Aorta (tissue), 5 donors: ENCODE results near the gene TSPAN18. TPM values are rescaled to one million over a fixed set of nuclear protein-coding genes. Genes with fewer than 3 reads are reported as not detected.

Experiments used
- ATAC-seq: fragments of 200-7000 bp; cut with Tn5 transposase; one replicate; pipeline ENCODE4 v1.9.1; 2022; ENCODE audit warnings: moderate library complexity; ENCODE audit not compliant: low FRiP score
- DNase-seq, 2 donors: peaks; one replicate each; pipeline ENCODE4 v3.0.0-alpha.2; 2020
- H3K27ac ChIP-seq, 2 donors: one replicate each; pipeline ENCODE4 v1.5.1; 2013; ENCODE audit warnings: low read length in 2 of 2, mild to moderate bottlenecking in 2 of 2, moderate library complexity in 2 of 2, control low read depth in 1 of 2, inconsistent platforms in 1 of 2, low read depth in 1 of 2
- H3K27me3 ChIP-seq, 2 donors: one replicate each; pipeline ENCODE4 v1.6.1; 2013; ENCODE audit warnings: control low read depth in 1 of 2, low read length in 1 of 2, mild to moderate bottlenecking in 1 of 2, moderate library complexity in 1 of 2; ENCODE audit not compliant: insufficient read depth in 2 of 2, control insufficient read depth in 1 of 2
- H3K36me3 ChIP-seq, 2 donors: one replicate each; pipeline ENCODE4 v1.6.1; 2013; ENCODE audit warnings: control low read depth in 1 of 2, low read length in 1 of 2, mild to moderate bottlenecking in 1 of 2; ENCODE audit not compliant: insufficient read depth in 2 of 2, control insufficient read depth in 1 of 2
- H3K4me1 ChIP-seq, 2 donors: one replicate each; pipeline ENCODE4 v1.6.1; 2013; ENCODE audit warnings: low read length in 2 of 2, control low read depth in 1 of 2, mild to moderate bottlenecking in 1 of 2, moderate library complexity in 1 of 2; ENCODE audit not compliant: insufficient read depth in 2 of 2, control insufficient read depth in 1 of 2
- H3K4me3 ChIP-seq, 2 donors: one replicate each; pipeline ENCODE4 v1.5.1; 2013; ENCODE audit warnings: low read length in 2 of 2, control low read depth in 1 of 2, mild to moderate bottlenecking in 1 of 2
- H3K9me3 ChIP-seq: one replicate; pipeline ENCODE4 v1.6.1; 2013; ENCODE audit warnings: mild to moderate bottlenecking, low read length; ENCODE audit not compliant: control insufficient read depth
- WGBS, 2 donors: extraction: QIAGEN DNeasy Blood & Tissue Kit; methylation state at CpG; one replicate each; pipeline ENCODE4 v1.1.7; 2013; 5-methylcytosine and 5-hydroxymethylcytosine counted together
- intact Hi-C, 2 donors: fragments of 100-400 bp; cut with DNase I; formaldehyde crosslinking; loops; one replicate each; pipeline versions ENCODE4 v1.14.2 to v1.15.0; 2022
- long read RNA-seq, 2 donors: library from polyadenylated mRNA; unstranded; transcript quantifications; one replicate each; pipeline ENCODE4 v2.0.0, GENCODE V29; 2020 to 2021
- polyA plus RNA-seq, 2 donors: library from polyadenylated mRNA; stranded (reverse); fragments of 200-250 nt; gene quantifications; one replicate each; pipeline ENCODE4 v1.2.3, GENCODE V29; 2013
- total RNA-seq, 2 donors: library from RNA; stranded (reverse); fragmentation: NEBNext Ultra II Directional; extraction: Animal tissue kit (Norgen Biotek cat#: 25700); gene quantifications; one replicate each; pipeline ENCODE4 v1.2.1, GENCODE V29; 2021
- donor health status: healthy with polysubstance abuse.
- donor health status: Bipolar disorder and iron deficiency.
- donor health status: DM: no; HTN: no; CAD: no.
- donor health status: DM: no; HTN: no; CAD: no.
- donor health status: DM: yes; HTN: yes; CAD: no.

The TSPAN18 gene
- total RNA-seq (10 to 100 TPM; 34.8 to 44.9 TPM), polyA plus RNA-seq (1 to 10 TPM; 1.0 to 1.2 TPM)
- long read RNA-seq, donor 1, partial matches to known transcripts = 36 of 50 reads
- long read RNA-seq, donor 1, other reads (novel, unspliced or antisense) = 12 of 50 reads
- long read RNA-seq, donor 2, partial matches to known transcripts = 5 of 27 reads
- long read RNA-seq, donor 2, other reads (novel, unspliced or antisense) = 19 of 27 reads

- no peaks in the 10 kb centered on the region for H3K4me1 ChIP-seq
- intact Hi-C loops = loop anchor here (5.0 kb wide), 3 partner anchors 41 to 186 kb away; no protein-coding TSS in a partner anchor
- H3K4me3 ChIP-seq = peak within 1 kb of the TSS; percentile 42 to 43
- H3K27ac ChIP-seq = no peak within 1 kb of the TSS
- 17 to 46% methylated on average over 17 to 63 of the region's 67 CpGs for WGBS, 2 donors
- H3K36me3 ChIP-seq = no peaks in the 10 kb centered on the region
- ATAC-seq = no peak
- no peaks in the 10 kb centered on the region for H3K9me3 ChIP-seq
- no peaks in the 10 kb centered on the region for H3K27me3 ChIP-seq
- DNase-seq = peak in 1 of 2 donors; percentile 80
These were observed at the start of gene TSPAN18 for GRCh38 chr11:44726283-44727113. TSS of gene TSPAN18 (plus strand) at chr11:44726962. CDS start at chr11:44906417, 179,455 bp downstream.

- 89 to 90% methylated on average over 7 to 9 of the region's 9 CpGs for WGBS, 2 donors
- no peaks in the 10 kb centered on the region for H3K27me3 ChIP-seq
- no peak overlapping the region for H3K4me3 ChIP-seq
- no peaks in the 10 kb centered on the region for H3K4me1 ChIP-seq
- H3K27ac ChIP-seq = no peak overlapping the region
- intact Hi-C loops = no loop called here
- no peak for ATAC-seq
- peaks cover 2% of the 10 kb centered on the region for H3K9me3 ChIP-seq
- H3K36me3 ChIP-seq = no peaks in the 10 kb centered on the region
- DNase-seq = no peak
These were observed 45.7 kb upstream of the TSPAN18 start for GRCh38 chr11:44680982-44681597.

GRCh38 chr11:44681698-44682097 lies 45.1 kb upstream of the TSPAN18 start:
- Histone ChIP-seq H3K9me3 (peaks cover 2% of the 10 kb centered on the region), H3K4me1 (no peaks in the 10 kb centered on the region), H3K27me3 (no peaks in the 10 kb centered on the region), H3K4me3 (no peak overlapping the region), H3K36me3 (no peaks in the 10 kb centered on the region), H3K27ac (no peak overlapping the region)
- DNase-seq = no peak
- ATAC-seq = no peak
- 82 to 85% methylated on average over 2 of the region's 2 CpGs for WGBS, 2 donors
- intact Hi-C loops = no loop called here

- DNase-seq (no peak), ATAC-seq (no peak)
- Histone ChIP-seq H3K9me3 (peaks cover 3% of the 10 kb centered on the region), H3K36me3 (no peaks in the 10 kb centered on the region), H3K27ac (no peak overlapping the region), H3K4me3 (no peak overlapping the region), H3K4me1 (no peaks in the 10 kb centered on the region), H3K27me3 (no peaks in the 10 kb centered on the region)
- intact Hi-C loops = no loop called here
- 86 to 92% methylated on average over 10 of the region's 10 CpGs for WGBS, 2 donors
These were observed 41.9 kb upstream of the TSPAN18 start for GRCh38 chr11:44684859-44685281.

GRCh38 chr11:44687388-44687787 lies 39.4 kb upstream of the TSPAN18 start:
- 80 to 83% methylated on average over 4 of the region's 4 CpGs for WGBS, 2 donors
- H3K4me3 ChIP-seq = no peak overlapping the region

GRCh38 chr11:44689265-44689664 lies 37.5 kb upstream of the TSPAN18 start:
- Histone ChIP-seq H3K36me3 (no peaks in the 10 kb centered on the region), H3K4me1 (no peaks in the 10 kb centered on the region), H3K27me3 (no peaks in the 10 kb centered on the region), H3K4me3 (no peak overlapping the region), H3K9me3 (peaks cover 3% of the 10 kb centered on the region), H3K27ac (no peak overlapping the region)
- intact Hi-C loops = no loop called here
- 49 to 50% methylated on average over 2 of the region's 2 CpGs for WGBS, 2 donors
- no peak for ATAC-seq
- no peak for DNase-seq

More at GRCh38 chr11:44687388-44687787, 39.4 kb upstream of the TSPAN18 start:
- intact Hi-C loops = no loop called here
- Histone ChIP-seq H3K4me1 (no peaks in the 10 kb centered on the region), H3K36me3 (no peaks in the 10 kb centered on the region), H3K27me3 (no peaks in the 10 kb centered on the region), H3K27ac (no peak overlapping the region), H3K9me3 (peaks cover 3% of the 10 kb centered on the region)
- DNase-seq = no peak
- no peak for ATAC-seq

GRCh38 chr11:44690651-44691050 lies 36.1 kb upstream of the TSPAN18 start:
- H3K4me3 ChIP-seq = no peak overlapping the region
- ATAC-seq (no peak), DNase-seq (peak in 1 of 2 donors; percentile 10)
- H3K4me1 ChIP-seq = no peaks in the 10 kb centered on the region
- WGBS, 2 donors = 35 to 40% methylated on average over 3 of the region's 3 CpGs
- peaks cover 3% of the 10 kb centered on the region for H3K9me3 ChIP-seq
- H3K27ac ChIP-seq = no peak overlapping the region
- no peaks in the 10 kb centered on the region for H3K27me3 ChIP-seq
- intact Hi-C loops = no loop called here
- no peaks in the 10 kb centered on the region for H3K36me3 ChIP-seq

- Histone ChIP-seq H3K27ac (no peak overlapping the region), H3K27me3 (no peaks in the 10 kb centered on the region), H3K36me3 (no peaks in the 10 kb centered on the region), H3K4me3 (no peak overlapping the region), H3K4me1 (no peaks in the 10 kb centered on the region), H3K9me3 (peaks cover 1% of the 10 kb centered on the region)
- ATAC-seq (no peak), DNase-seq (no peak)
- WGBS, 2 donors = 95% methylated on average over 10 of the region's 10 CpGs
- intact Hi-C loops = no loop called here
These were observed 34.3 kb upstream of the TSPAN18 start for GRCh38 chr11:44692460-44692859.
